ENCODE results near the gene KIT.
A peak's percentile ranks its signal among the peaks of the same experiment; 100 is the strongest.

Gene KIT

DNA sequence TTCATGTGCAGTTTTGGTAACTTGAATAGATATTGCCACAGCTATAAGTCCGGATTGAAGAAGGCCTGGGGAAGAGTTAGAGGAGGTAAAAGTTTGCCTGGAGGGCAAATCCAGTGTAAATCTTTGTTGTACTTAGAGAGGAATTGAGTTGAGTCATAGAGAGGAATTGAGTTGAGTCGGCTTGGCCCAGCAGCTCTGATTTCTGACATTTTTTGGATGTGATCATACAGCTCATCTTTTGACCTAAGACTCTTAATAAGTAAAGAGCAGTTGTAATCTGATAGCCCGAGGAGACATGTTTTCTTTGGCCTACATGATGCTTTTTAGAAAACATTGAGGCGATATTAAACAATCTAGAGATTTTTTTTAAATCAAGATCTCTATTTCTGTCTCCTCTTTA, 3.9 kb downstream of the KIT start:
- DNase-seq, result no peak

DNA sequence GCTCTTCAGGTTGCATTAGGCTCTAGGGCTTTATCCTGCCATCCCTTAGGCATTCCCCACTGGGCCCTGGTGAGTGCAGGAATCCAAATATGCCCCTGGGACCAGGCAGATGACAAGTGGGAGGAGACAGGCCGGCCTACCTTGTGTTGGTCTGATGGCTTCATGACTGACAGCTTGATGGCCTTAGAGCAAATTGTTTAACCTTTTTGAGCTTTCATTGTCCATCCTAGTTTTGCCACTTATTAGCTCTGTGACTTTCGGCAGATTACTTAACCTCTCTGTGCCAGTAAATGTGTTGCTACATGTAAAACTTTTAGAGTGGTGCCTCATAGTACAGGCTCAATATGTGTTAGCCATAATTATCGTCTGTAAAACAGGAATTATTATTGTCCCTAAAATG, 4.4 kb downstream of the KIT start:
- DNase-seq, result no peak

DNA sequence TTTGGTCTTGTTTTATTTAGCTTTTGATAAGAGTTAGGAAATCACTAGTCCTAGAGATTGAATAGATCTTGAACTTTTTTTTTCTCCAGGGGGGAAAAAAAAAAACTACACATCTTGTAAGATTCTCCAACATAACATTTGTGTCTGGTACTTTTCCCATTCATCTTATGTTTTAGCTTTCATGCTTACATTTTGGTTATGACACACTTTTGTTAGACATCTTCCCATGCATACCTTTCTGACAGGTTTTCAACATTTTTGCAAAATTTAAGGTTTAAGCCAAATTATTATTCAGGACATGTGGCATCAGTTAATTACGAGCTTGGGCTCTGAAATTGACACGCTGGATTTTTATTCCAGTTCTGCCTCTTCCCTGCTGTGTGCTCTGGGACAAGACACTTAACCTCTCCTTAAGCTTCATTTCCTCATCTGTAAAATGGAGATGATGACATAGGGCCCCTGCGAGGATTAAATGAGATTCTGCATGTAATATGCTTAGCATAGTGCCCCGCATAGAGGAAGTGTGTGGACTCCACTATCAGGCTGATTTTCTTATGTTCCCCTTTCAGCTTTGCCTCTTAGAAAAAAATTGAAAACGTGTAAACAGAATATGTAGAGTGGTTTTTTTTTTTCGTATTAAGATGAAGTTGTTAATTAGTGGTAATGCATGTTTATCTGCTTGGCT, 5.3 kb downstream of the KIT start:
- DNase-seq, result no peak

GRCh38 chr4:54664400-54664799, 6.6 kb downstream of the KIT start:
- DNase-seq, result no peak

DNA sequence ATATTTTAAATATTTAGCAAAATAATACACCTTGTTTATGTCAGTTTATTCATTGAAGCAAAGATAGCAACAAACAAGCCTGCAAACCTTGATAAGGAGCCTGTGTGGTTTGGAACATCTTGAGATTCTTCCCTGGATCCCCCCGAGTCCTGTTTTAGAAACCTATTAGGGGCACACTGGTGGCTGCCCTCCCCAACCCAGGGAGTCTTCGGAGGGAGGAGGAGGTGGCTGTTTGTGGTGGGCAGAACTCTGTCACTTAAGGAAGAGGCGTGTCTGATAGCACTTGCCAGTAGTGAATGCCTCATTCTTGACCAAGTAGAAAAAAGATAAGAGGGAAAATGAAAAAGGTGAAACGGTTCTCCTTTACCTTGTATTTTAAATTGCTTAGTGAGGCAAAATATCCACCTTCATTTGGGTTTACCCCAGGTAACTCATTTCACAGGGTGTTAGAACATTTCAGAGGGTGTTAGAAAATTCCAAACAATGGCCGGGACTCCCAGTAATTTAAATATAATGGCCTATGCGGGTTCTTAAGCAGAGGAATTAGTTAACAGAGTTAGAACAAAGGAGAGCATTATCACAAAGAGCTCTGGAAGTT, 10.4 kb downstream of the KIT start:
- no peak for DNase-seq

- no peak for DNase-seq
Measured at GRCh38 chr4:54669831-54670230, 12.1 kb downstream of the KIT start.

GRCh38 chr4:54675721-54676461, 18.1 kb downstream of the KIT start:
- DNase-seq, result no peak

GRCh38 chr4:54676658-54677057, 18.9 kb downstream of the KIT start:
- DNase-seq, result no peak

- DNase-seq, result no peak
Measured at GRCh38 chr4:54677416-54677815, 19.7 kb downstream of the KIT start.

GRCh38 chr4:54677853-54678650, 20.3 kb downstream of the KIT start:
- DNase-seq, result no peak

GRCh38 chr4:54678826-54679225, 21.1 kb downstream of the KIT start:
- DNase-seq, result no peak

DNA sequence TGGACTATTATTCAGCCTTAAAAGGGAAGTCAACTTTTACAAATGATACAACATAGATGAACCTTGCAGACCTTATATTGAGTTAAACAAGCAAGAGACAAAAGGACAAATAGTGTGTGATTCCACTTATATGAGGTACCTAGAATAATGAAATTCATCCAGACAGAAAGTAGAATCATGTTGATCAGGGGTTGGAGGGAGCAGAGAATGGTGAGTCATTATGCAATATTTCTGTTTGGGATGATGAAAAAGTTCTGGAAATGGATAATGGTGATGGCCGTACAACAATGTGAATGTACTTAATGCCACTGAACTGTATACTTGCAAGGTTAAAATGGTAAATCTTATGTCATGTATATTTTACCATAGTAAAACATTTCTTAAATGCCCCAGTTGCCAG, 22.1 kb downstream of the KIT start:
- DNase-seq, result no peak

GRCh38 chr4:54683616-54684346, 26.0 kb downstream of the KIT start:
- peak; percentile 58 for DNase-seq

DNA sequence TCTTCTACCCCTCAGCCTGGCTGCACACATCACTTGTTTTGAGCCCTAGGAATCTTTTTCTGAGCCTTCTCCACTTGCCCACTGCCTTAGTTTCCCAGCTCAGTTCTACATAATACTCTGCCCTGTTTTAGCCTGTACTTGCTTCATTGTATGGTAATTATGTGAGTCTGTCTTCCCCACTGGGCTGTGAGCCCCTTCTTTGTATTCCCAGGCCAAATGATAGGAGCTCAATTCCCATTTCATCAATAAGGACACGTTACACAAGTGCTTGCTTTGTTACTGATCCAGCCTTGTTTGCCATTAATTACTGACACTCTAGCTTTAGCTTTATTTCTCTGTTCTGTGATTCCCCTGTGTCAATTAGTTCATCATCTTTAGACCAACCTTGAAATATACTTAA, 28.1 kb downstream of the KIT start:
- DNase-seq, result no peak

DNA sequence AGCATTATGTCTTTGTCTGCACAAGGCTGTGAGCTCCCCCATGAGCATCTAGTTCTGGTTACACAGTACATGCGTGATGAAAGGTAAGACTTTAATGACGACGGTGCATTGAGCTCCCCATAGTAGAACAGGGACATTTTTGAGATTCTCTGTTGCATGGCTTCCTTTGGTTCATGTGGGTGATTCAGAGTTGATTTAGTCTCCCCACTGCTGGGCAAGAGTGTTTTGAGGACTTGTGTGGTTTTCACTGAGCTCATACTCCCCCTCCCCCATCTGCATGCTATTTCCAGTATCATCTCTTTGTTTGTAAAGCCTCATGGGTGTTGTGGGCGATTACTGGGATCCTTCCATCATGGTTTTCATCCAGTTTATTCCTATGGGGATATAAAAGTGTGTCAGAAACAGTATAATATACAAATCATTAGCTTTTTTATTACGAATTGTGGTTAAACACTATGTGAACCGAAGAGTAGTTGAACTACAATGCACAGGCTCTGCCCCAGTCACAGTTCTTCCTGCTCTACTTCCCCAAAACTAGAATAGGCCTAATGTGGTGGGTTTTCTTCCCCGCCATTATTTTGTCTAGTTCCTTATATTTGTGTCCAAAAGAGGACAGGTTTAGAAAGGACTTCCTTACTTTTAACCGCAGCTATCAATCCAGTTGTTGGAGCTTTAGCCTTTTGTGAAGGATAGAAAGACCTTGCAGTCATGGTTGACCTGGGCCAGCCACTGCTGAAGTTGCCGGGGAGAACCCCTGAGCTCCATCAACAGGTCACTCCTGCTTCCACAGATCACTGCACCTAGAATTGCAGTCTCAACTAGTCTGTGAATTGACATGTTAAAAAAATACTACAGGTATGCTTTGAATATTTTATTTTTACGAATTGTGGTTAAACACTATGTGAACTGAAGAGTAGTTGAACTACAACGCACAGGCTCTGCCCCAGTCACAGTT, 30.4 kb downstream of the KIT start:
- DNase-seq, result no peak

DNA sequence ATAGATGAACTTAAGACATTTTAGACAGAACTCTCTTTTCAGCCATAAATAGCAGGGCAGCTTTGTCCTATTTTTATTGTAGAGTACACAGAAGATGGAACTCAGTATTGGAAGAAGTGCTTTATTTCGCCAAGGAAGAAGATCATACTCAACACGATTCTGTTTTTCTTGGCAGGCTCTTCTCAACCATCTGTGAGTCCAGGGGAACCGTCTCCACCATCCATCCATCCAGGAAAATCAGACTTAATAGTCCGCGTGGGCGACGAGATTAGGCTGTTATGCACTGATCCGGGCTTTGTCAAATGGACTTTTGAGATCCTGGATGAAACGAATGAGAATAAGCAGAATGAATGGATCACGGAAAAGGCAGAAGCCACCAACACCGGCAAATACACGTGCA, 37.6 kb downstream of the KIT start:
- no peak for DNase-seq

GRCh38 chr4:54695788-54696187, 38.0 kb downstream of the KIT start:
- DNase-seq, result no peak

DNA sequence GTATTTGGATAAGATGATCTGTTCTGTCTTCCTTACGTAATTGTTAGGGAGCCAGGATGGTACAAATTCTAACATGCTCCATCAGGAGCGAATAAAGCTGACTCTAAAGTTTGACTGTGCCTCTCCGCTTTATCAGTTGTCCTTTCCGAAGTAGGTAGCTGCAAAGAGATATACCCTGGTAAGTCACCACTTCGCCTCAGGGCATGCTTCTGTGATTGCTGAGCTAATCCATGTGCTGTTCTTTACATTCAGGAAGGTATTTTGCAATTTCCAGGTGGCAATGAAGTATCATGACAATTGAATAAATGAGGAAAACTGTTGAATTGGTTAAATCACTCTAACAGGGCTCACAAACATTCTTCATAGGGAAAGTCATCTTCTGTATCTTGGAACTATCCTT, 38.9 kb downstream of the KIT start:
- no peak for DNase-seq

DNA sequence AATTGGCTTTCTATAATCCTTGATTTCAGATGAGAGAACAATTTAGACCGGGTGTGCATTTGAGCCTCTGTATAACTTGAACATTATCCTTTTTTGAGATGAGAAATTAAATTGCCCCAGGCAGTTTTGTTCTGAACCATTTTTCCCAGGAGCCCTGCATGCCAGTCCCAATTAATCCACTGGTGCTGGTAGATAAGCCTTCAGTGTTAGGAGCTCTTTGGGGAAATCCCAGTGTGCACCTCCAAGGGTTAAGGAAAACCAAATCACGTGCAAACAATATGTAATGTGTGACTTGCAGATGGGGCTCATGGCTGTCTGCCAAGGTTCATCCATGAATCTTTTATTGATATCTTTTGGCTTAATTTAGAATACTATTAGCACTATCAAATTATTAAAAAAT, 43.2 kb downstream of the KIT start:
- DNase-seq, result no peak

DNA sequence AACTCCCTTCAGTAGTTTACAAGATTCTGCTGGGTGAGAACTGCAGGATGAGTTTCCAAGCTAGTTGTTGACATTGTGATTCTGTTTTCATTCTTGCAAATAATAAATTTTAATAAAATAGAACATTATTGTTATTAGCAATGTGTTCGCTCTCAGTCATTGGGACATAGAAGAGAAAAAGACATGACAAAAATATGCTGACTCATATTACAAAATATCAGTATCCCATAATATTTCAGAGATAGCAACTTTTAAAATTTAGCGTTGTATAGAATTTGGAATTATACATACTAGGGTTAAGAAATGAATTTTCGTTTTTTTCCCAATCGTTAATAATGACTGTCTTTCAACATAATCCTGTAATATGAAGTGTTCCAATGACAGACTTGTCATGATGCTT, 45.4 kb downstream of the KIT start:
- DNase-seq, result no peak

DNA sequence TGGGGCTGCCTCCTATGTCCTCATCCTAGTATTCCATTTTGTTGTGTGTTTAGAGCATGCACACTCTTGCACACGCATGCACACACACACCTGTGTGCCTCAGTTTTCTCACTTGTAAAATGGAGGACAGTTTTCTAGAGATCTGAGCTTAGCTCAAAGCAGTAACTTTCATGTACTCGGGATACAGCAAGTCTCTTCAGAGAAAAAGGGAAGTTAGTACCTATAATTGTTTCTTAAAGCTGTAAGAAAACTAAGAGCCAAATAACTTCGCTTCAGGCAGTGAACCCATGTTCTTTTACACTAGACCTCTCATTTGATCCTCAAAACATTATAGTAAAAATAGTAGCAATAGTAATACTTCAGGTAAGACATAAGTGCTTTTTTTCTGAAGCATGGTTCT, 49.6 kb downstream of the KIT start:
- no peak for DNase-seq
